ENCODE results near the gene INSR. TPM values are rescaled to one million over a fixed set of nuclear protein-coding genes. Genes with fewer than 3 reads are reported as not detected.

INSR gene
- total and polyA plus RNA-seq, 2 of the 8 experiments (the other 6 are each of a cell fraction or from before 2014, with no cell fraction given) = 13.1 to 48.7 TPM

DNA sequence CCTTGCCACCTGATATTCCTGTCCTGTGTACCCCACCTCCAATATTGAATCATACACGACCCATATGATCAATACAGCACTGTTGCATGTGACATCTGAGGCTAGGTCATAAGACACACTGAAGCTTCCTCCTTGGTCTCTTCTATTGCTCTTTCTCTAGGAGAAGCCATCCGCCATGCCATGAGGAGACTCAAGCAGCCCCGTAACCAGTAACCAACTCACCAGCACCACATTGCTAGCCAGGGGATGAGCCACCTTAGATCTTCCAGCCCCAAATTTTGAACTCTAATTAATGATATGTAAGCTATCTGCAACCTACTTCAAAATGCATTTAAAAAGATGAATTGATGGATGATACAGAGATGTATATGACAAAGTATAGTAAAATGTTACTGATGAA, 196.1 kb downstream of the INSR start (continued):
- TF ChIP-seq ZNF274 (IDR thresholded peaks at IDR 0.05; ENCODE audit: borderline replicate concordance, extremely low read depth, low read length) = no peak
- TF ChIP-seq, protein P1, sequence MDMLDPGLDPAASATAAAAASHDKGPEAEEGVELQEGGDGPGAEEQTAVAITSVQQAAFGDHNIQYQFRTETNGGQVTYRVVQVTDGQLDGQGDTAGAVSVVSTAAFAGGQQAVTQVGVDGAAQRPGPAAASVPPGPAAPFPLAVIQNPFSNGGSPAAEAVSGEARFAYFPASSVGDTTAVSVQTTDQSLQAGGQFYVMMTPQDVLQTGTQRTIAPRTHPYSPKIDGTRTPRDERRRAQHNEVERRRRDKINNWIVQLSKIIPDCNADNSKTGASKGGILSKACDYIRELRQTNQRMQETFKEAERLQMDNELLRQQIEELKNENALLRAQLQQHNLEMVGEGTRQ (IDR thresholded peaks at IDR 0.05; ENCODE audit: low read length) = no peak
- no peak for TF ChIP-seq NANOG (IDR thresholded peaks at IDR 0.05; ENCODE audit: insufficient read depth, low read depth, low read length, poor library complexity, severe bottlenecking)
- no peak for TF ChIP-seq TAF1 (IDR thresholded peaks at IDR 0.05; ENCODE audit: low read depth, low read length)
- no peak for TF ChIP-seq ASH2L (IDR thresholded peaks at IDR 0.05; ENCODE audit: low read length)

Data from H1 (cell line).